Measurements from ENCODE around the gene MORN4.
"Not testable (repeated sequence)": the region's sequence is repeated elsewhere in the genome, so short reads cannot be mapped to it uniquely, and the experiment has no call there.

Gene MORN4

DNA sequence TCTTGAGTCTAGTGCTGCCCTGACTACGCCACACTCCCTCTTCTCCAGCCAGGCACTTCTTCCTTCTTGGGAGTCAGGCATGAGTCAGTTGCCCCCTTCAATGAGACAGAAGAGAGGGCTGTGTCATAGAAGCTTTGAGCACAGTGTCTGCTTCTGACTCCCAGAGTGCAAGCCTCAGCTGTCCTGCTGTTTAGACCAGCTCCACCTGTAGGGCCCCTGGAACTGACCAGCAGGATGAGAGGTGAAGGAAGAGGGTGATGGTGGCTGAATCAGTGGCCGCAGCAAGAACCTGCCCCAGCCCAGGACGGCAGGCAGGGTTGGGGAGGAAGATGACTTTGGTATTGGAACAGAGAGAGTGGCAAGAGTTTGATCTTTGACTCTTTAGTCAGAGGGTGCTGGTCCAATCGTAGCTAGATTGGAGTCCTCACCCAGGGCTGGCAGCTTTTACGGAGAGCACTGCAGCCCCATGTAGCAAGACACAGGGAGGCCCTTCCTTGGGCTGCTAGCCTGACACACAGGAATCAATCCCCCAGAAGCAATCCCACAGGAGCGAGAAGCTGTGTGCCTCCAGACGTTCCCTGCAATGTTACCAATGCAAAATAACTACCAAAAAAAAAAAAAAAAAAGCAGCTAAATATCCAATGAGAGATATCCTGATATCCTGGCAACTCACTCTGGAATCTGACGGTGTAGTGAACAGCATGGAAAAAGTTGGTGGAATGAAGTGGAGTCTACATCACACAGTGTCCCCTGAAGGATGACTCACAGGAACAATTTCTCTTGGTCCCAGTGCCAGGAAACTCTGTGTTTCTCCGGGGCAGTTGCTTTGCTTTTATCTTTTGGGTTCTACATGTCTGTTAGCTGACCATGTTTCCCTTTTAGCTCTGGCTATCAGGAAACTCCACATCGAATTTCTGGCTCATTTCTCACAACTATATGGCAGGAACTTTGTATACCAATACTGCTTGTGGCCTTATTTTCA is 36.9 kb downstream of the MORN4 start:
- DNase-seq (ENCODE audit: low spot score) = no peak

DNA sequence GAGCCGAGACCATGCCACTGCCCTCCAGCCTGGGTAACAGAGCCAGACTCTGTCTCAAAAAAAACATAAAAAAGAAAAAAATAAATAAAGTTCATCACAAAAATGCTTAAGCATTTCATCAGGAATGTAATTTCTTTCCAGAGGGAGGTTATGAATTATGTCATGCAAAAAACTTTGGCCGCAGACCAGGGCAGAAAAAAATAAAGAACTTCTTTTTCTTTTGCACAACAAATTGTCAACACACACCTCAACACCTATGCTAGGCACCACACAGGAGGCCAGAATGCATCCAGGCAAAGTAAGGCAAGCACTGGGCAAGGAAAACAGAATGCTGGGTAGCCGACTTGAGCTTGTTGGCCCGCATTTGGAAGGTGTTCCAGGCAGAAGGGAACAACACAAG is 39.9 kb downstream of the MORN4 start:
- no peak for DNase-seq (ENCODE audit: low spot score)

DNA sequence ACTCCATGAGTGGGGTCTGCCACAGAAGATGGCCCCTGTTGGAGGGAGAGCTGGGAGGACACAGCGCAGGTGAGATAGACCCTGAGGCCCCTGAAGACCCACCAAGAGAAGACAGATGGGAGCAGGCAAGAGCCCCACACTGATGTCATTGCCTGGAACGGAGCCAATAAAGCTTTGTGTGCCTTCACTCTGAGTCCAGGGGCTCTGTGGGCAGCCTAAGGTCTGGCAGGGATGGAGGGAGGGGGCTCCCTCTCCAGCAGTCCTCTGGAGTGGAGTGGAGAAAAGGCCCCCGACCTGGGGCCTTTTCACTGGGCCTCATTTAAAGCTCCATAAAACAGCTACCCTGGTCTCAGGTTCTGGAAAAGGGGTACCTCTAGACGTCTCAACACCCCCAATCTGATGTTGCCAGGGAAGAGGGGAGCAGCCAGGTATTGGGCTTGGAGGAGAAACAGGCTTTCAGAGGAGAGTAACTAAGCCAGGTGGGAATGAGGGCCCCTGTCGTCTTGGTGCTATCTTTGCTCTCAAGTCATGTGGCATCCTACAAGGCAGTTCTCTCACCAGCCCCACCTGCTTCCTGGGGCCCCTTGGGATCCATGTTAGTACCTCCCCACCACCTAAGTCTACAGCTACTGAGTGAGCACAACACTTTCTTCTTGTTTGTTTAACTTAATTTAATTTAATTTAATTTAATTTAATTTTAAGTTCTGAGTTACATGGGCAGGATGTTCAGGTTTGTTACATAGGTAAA is 42.4 kb downstream of the MORN4 start:
- DNase-seq (ENCODE audit: low spot score) = no peak

DNA sequence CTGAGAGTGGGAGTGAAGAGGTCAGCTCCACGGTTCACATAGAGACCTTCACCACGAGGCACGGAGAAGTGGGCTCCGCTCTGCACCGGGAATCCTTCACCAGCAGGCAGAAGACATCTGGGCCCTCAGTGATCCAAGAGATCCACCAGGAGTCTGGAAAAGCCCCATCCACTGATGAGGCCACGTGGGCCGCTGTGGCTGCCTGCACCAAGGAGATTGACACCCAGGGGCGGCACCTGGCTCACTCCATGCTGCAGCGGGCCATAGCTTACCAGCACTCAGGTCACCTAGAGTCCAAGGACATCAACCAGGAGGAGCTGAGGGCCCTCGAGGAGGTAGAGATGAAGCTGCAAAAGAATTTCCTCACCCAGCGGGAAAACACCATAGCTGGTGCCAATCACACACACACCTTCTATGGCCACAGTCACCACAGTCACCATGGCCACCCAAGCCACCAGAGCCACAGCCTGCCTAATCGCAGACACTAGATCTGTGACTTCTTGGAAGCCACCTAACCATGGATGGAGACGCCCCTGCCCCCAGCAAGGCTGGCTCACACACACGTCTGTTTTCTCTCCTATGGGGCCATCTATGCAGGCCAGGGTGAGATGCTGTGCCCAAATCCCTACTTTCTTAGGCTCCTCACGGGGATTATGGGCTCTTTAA is 43.1 kb downstream of the MORN4 start:
- no peak for DNase-seq (ENCODE audit: low spot score)

DNA sequence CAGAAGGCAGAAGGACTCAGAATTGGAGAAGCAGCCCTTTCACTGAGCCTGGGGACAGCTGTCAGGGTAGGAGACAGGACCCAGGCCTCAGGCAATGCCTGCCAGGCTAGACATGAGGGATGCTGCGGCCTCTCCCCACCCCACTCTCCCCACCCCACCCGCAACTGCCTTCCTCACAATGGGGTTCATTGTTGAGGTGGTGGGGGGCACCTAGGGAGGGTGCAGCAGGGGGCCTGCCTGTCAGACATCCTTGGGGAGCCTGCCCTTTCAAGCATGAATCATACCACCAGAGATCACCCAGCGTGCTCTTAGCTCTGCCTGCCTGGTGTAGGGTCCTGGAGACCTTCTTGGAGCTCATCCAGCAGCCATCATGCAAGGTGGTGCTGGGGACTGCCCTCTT is 43.8 kb downstream of the MORN4 start, which contains the start of gene C10orf62:
TSS of gene C10orf62 (plus strand) at position 243 of the 400 bp plus-strand sequence. CDS start 177 bp downstream, outside the sequence.
- no peak for DNase-seq (ENCODE audit: low spot score)

DNA sequence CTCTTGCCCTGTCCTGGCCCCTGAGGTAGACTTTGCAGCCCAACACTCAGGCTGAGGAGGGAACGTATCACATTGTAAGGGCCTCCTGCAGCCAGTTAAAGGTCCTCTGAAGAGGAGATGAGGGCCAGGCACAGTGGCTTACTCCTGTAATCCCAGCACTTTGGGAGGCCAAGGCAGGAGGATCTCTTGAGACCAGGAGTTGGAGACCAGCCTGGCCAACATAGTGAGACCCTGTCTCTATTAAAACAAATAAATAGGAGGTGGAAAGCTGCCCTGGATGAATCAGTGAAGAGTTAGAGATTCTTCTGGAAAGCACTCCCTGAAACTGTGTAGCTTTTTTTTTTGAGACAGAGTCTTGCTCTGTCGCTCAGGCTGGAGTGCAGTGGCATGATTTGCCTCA is 46.1 kb downstream of the MORN4 start:
- no peak for DNase-seq (ENCODE audit: low spot score)

DNA sequence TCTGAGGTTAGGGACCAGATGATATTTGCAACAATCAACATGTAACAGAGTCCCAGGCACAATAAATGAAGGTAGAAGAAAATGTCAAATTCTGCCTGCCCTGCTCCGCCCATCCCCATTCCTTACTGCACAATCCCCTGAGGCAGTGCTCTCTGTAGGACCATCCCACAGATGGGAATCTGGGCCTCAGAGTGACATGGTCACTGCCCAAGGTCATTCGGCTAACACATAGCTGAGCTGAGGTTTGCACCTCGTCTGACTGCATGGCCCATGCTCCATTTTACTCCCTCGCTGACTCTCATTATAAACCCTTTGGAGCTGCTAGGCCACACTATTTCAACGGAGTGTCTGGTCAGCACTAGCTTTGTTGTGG is 47.9 kb downstream of the MORN4 start:
- DNase-seq (ENCODE audit: low spot score) = no peak

DNA sequence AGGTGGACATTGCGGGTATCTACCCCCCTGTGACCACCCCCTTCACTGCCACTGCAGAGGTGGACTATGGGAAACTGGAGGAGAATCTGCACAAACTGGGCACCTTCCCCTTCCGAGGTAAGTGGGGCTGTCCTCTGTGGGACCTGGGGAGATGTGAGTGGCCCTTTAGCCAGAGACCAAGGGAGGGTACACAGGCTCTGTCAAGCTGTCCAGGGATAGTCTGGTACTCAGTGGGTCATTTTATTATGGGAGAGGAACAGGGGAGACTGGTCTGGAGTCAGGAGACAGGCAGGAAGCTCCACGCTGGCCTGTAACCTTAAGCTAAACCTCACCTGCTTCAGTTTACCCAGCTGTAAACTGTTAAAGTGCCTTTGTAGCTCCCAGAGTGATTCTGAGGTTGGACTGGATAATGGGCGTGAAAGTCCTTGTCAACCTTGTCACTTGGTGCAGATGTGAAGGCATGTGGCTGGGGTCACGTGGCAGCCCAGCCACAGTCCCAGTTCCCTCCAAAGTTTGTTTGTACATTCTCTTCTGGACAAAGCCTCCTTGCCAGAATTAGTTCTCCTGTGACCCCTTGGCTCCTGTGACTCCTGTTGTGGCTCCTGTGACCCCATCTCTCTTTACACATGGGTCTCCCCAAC is 48.4 kb downstream of the MORN4 start:
- DNase-seq (ENCODE audit: low spot score) = no peak

DNA sequence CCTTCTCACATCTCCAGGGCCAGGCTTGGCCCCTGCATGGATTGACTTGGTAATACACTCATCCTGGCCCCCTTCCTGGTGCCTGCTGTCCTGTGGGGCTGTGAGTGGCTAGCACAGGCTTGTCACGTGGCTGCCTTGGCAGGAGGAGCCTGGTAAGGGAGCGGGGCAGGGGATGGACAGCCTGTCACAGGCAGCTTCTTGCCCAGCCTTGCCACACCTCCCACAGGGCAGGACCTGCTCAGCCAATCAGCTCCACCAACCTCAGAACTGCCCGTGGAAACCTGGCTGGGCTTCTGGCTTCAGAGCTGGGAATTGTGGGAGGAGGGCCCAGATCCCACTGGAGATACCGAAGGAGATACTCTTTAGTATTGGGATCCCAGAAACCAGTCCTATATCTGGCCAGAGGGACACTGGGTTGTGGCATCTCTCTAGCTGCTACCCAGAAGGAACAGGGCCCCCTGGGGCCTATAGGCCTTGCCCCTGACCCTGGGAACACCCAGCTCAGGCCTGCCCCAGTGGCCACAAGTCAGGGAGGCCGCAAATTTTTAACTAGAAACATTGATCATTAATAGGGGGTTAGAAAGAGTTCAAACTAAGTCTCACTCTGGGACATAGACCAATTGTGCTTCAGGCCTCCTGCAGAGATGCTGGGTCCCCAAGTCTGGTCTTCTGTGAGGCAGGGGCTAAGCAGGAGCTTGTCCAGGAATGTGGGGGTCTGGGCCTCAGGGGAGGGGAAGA is 49.1 kb downstream of the MORN4 start, which contains the start of gene HOGA1:
TSS of gene HOGA1 (plus strand) at position 330 of the 738 bp plus-strand sequence. CDS start at position 645, 315 bp downstream.
- DNase-seq (ENCODE audit: low spot score) = no peak

DNA sequence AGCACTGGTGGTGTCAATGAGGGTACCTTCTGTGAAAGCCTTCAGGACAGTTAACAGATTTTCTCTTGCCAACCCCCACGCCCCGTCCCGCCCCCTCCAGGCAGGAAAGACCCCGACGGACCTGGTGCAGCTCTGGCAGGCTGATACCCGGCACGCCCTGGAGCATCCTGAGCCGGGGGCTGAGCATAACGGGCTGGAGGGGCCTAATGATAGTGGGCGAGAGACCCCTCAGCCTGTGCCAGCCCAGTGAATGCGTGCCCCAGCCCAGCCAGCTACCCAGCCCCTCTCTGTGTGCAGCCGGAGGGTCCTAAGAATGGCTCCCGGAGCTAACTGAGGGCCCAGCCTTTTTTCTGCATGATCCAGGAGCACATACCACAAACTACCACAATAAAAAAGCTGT is 49.8 kb downstream of the MORN4 start:
- no peak for DNase-seq (ENCODE audit: low spot score)

DNA sequence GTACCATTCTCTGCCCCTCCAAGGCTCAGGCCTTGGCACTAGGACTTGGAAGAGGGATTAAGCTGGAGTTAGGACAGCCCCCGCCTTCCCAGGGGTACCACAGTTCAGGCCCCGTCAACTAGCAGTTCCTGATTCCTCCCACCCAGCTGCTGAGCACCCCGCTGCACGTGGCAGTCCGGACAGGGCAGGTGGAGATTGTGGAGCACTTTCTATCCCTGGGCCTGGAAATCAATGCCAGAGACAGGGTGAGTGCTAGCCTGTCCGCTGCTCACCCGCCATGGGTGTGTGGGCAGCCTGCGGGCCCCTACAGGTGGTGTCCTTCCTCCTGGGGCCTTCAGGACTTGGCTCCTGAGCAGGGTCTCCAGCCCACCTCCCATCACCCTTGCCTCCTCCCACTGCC is 51.1 kb downstream of the MORN4 start:
- no peak for DNase-seq (ENCODE audit: low spot score)

DNA sequence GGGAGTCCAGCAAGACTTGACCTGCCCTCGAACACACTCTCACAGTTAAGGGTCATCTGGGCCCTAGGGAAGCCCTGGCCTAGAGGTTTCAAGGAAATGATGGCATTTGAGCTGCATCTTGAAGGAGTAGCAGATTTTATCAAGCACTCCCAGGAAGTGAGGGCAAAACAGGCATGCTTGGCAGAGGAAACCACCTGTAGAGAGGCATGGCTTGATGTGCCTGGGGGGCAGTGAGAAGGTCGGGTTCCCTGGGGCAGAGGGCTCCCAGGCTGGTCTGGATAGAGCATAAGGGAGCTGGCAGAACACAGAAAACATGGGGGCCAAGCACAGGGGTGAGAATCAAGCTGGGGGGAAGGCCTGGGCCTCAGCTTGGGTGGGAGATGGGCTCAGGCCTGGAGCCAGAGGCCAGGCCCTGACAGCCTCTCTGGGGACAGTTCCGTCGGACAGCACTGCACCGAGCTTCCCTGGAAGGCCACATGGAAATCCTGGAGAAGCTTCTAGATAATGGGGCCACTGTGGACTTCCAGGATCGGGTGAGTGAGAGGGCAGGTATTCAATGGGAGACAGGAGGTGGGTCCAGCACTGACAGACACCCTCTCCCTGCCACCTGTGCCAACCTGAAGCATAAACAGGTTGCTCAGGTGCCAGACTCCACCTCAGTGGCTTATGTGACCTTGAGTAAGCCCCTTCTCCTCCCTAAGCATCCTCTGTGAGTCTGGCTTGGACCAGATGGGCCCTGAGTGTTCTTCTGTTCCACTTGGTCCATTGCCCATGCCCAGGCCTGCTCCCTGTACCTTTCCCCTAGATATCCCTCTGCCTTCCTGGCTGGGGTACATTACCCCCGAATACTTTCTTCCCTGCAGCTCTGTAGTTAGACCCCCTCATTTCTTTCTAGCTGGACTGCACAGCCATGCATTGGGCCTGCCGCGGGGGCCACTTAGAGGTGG is 52.6 kb downstream of the MORN4 start:
- DNase-seq (ENCODE audit: low spot score) = no peak

DNA sequence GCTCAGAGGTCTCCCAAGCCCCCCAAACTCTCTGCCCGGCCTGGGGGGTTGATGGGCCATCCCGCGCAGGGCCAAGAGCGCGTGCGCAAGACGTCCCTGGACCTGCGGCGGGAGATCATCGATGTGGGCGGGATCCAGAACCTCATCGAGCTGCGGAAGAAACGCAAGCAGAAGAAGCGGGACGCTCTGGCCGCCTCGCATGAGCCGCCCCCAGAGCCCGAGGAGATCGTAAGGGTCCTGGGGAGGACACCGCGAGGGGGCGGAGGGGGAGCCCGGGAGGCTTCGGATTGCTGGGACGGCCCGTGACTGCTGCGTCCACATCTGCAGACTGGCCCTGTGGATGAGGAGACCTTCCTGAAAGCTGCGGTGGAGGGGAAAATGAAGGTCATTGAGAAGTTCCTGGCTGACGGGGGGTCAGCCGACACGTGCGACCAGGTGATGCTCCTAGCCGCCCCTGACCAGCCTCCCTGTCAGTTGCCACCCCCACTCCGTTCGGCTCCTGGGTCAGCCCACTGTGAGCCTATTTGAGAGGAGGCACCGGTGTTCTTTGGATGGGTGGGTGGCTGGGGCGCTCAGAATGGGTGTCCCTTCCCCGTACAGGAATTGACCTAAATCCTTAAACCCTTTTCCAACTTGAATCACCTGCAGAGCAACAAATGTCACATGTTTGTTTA is 55.0 kb downstream of the MORN4 start:
- DNase-seq (ENCODE audit: low spot score) = no peak

DNA sequence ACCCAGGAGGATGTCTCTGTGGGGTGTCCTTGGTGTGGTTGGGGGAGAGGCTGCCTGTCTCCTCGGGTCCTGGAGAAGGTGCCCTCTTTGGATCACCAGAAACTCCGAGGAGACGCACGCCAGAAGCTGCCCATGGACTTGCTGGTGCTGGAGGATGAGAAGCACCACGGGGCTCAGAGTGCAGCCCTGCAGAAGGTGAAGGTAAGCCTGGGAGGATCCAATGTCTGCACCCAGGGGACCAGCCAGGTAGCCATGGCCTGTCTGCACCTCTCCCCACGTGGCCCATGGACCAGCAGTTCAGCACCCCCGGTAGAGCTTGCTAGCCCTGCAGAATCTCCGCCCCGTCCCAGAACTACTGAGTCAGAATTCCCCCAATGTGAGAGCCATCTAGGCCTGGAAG is 55.6 kb downstream of the MORN4 start:
- DNase-seq (ENCODE audit: low spot score) = no peak

DNA sequence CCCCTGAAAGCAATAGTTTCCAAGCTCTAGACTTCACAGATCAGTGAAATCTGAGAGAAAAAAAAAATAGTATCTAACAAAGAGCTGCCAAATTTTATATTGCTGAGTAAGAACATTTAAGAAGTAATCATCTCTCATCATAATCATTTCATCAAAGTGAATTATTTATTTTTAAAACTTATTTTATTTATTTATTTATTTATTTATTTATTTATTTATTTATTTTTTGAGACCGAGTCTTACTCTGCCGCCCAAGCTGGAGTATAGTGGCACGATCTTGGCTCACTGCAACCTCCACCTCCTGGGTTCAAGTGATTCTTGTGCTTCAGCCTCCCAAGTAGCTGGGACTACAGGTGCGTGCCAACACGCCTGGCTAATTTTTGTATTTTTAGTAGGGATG is 56.8 kb downstream of the MORN4 start:
- DNase-seq (ENCODE audit: low spot score) = not testable (repeated sequence)

DNA sequence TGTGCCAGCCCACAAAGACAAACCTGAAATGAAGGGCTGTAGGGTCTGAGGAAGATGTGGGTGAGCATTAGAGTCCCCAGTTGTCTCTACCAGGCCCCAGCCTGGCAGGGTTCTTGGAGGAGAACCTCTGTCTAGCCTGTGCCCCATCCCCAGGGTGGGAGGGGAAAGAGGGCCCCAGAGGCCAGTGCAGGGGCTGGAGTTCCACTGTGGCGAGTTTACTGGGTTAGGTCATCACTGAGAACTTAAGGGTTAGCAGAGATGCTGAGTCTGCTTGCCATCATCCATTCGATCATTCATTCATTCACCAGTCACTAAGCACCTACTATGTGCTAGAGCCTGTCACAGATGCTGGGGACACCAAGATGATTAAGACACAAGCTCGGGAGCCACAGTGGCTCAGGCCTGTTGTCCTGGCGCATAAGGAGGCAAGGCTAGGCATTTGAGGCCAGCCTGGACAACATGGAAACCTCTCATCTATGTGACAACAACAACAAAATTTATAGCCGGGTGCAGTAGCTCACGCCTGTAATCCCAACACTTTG is 58.1 kb downstream of the MORN4 start:
- no peak for DNase-seq (ENCODE audit: low spot score)

DNA sequence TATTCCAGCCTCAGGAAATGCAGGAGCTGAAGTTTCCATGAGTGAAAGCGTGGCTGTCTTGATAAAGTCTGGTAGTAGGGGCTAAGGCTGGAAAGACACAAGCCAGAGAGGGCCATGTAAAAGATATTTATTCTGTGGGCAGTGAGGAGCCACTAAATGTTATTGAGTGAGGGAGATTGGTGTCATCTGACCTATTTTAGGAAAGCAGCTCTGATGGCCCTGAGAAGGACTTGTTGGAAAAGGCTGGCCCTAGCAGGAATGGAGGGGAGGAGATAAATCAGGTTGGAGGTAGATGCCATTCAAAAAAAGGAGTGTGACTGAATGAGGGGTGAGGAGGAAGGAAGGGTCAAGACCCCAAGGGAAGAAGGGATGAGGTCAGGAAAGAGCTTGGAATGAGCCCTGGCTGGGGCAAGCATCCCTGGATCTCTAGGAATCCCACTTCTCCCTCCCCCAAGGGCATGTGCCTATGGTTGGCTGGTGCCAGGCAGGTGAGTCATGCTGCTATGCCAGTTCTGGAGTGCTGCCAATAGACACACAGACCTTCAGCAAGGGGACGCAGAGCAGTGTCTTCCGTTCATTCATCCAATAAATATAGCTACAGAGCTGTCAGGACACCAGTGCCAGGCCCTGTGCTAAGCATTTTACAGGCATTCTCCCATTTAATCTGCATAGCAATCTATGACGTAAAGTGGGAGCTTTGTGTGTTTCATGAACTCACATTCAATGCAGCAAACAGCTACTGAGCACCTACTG is 58.8 kb downstream of the MORN4 start:
- DNase-seq (ENCODE audit: low spot score) = no peak

DNA sequence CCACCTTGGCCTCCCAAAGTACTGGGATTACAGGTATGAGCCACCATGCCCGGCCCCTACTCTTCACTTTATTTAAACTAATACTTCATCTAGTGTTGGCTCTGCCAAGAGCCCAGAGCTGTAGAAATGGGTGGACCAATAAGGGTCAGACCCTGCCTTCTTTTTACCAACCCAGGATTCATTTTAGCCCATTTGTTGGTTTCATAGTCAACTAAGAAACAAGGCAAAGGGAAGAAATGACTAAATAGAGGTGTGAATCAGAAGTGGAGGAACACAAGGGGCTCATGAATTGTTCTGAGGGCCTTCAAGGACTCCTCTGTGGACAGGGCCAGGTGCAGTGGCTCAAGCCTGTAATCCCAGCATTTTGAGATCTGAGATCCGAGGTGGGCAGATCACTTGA is 59.6 kb downstream of the MORN4 start:
- no peak for DNase-seq (ENCODE audit: low spot score)
